Endodermal cell (in vitro differentiated cells): ENCODE data around the gene C4orf50. TPM values are rescaled to one million over a fixed set of nuclear protein-coding genes. Genes with fewer than 3 reads are reported as not detected.

Source experiments
- DNase-seq: peaks from one replicate; pipeline ENCODE4 v3.0.0-alpha.2; 2017
- H3K27ac ChIP-seq: 2 replicates; pipeline ENCODE4 v1.5.1; 2013; ENCODE audit warnings: mild to moderate bottlenecking, low read depth, low read length, moderate library complexity
- H3K27me3 ChIP-seq: 2 replicates; pipeline ENCODE4 v1.6.1; 2013; ENCODE audit warnings: mild to moderate bottlenecking, low read length, moderate library complexity; ENCODE audit not compliant: insufficient read depth, control insufficient read depth, poor library complexity, severe bottlenecking
- H3K36me3 ChIP-seq: 2 replicates; pipeline ENCODE4 v1.7.0; 2013; ENCODE audit warnings: mild to moderate bottlenecking, low read length, moderate library complexity; ENCODE audit not compliant: control insufficient read depth, insufficient read depth
- H3K4me1 ChIP-seq: one replicate; pipeline ENCODE4 v1.7.0; 2013; ENCODE audit warnings: low read length; ENCODE audit not compliant: control insufficient read depth, insufficient read depth
- H3K4me3 ChIP-seq: 2 replicates; pipeline ENCODE4 v1.5.1; 2013; ENCODE audit warnings: mild to moderate bottlenecking, low read length, moderate library complexity
- H3K9ac ChIP-seq: 2 replicates; pipeline ENCODE4 v1.6.1; 2013; ENCODE audit warnings: mild to moderate bottlenecking, low read length, moderate library complexity; ENCODE audit not compliant: poor library complexity, severe bottlenecking; ENCODE audit errors: extremely low read depth
- H3K9me3 ChIP-seq: 2 replicates; pipeline ENCODE4 v1.6.1; 2013; ENCODE audit warnings: mild to moderate bottlenecking, low read length, moderate library complexity; ENCODE audit not compliant: control insufficient read depth
- H3K27ac Mint-ChIP-seq: 2 replicates; pipeline ENCODE4 v1.8.0; 2020; ENCODE audit warnings: mixed read lengths
- H3K27me3 Mint-ChIP-seq: 2 replicates; pipeline ENCODE4 v1.8.0; 2021; ENCODE audit warnings: mild to moderate bottlenecking, mixed read lengths; ENCODE audit not compliant: insufficient read depth
- H3K36me3 Mint-ChIP-seq: 2 replicates; pipeline ENCODE4 v1.8.0; 2020; ENCODE audit warnings: low read depth, mixed read lengths
- H3K4me1 Mint-ChIP-seq: 2 replicates; pipeline ENCODE4 v1.8.0; 2020; ENCODE audit warnings: mixed read lengths
- H3K4me3 Mint-ChIP-seq: 2 replicates; pipeline ENCODE4 v1.8.0; 2020; ENCODE audit warnings: mild to moderate bottlenecking, moderate library complexity, mixed read lengths
- H3K9me3 Mint-ChIP-seq: 2 replicates; pipeline ENCODE4 v1.8.0; 2020; ENCODE audit warnings: mild to moderate bottlenecking, mixed read lengths
- CTCF ChIP-seq: fragments of 200-600 bp; sonication (generic); conservative IDR thresholded peaks from 2 replicates; pipeline ENCODE4 v1.5.0; 2021; ENCODE audit warnings: antibody characterized with exemption, mild to moderate bottlenecking
- WGBS, 2 experiments: methylation state at CpG; one replicate each; pipeline versions ENCODE4 v1.1.5 to v1.1.7; 2013; ENCODE audit warnings: missing lambda C conversion rate in 2 of 2, mixed read lengths in 1 of 2; ENCODE audit not compliant: insufficient coverage in 1 of 2, insufficient read length in 1 of 2; 5-methylcytosine and 5-hydroxymethylcytosine counted together
- total RNA-seq, 2 donors: library from RNA; stranded (reverse); fragmentation: NEBNext Ultra II Directional in 1 of 2; extraction: Animal tissue kit (Norgen Biotek cat#: 25700) in 1 of 2; gene quantifications; 2 replicates in 1 of 2; 3 replicates in 1 of 2; pipeline ENCODE4 v1.2.1, GENCODE V29; 2021

C4orf50 gene
- total RNA-seq, 2 donors from 2014 or later: 0.84 to 1.6 TPM

- Mint-ChIP-seq H3K27me3 (peaks cover 11% of the 10 kb centered on the region), H3K4me3 (no peak overlapping the region), H3K9me3 (no peaks in the 10 kb centered on the region), H3K4me1 (no peaks in the 10 kb centered on the region), H3K36me3 (peaks cover 1% of the 10 kb centered on the region), H3K27ac (no peak overlapping the region)
- no peaks in the 10 kb centered on the region for H3K36me3 ChIP-seq
- no peak overlapping the region for H3K4me3 ChIP-seq
- H3K9me3 ChIP-seq: no peaks in the 10 kb centered on the region
- WGBS, 2 experiments: 92% methylated on average over 14 of the region's 14 CpGs
- no peak overlapping the region for H3K27ac ChIP-seq
- H3K27me3 ChIP-seq: no peaks in the 10 kb centered on the region
- H3K4me1 ChIP-seq: no peaks in the 10 kb centered on the region
- no peak for TF ChIP-seq CTCF
- DNase-seq: no peak
- no peak overlapping the region for H3K9ac ChIP-seq
These were observed 28.4 kb upstream of the C4orf50 start for GRCh38 chr4:6046526-6047129.

- Histone ChIP-seq H3K9me3 (no peaks in the 10 kb centered on the region), H3K9ac (no peak overlapping the region), H3K4me1 (no peaks in the 10 kb centered on the region), H3K36me3 (no peaks in the 10 kb centered on the region), H3K4me3 (no peak overlapping the region), H3K27ac (no peak overlapping the region), H3K27me3 (no peaks in the 10 kb centered on the region)
- H3K4me3 Mint-ChIP-seq: no peak overlapping the region
- no peak overlapping the region for H3K27ac Mint-ChIP-seq
- peak; percentile 75 for DNase-seq
- peak; percentile 70 for TF ChIP-seq CTCF
- no peaks in the 10 kb centered on the region for H3K9me3 Mint-ChIP-seq
- no peaks in the 10 kb centered on the region for H3K4me1 Mint-ChIP-seq
- peaks cover 28% of the 10 kb centered on the region for H3K27me3 Mint-ChIP-seq
- WGBS, 2 experiments: 75 to 80% methylated on average over 8 to 9 of the region's 9 CpGs
- no peaks in the 10 kb centered on the region for H3K36me3 Mint-ChIP-seq
These were observed 26.6 kb upstream of the C4orf50 start for GRCh38 chr4:6044805-6045204.

GRCh38 chr4:6044276-6044675 is 26.0 kb upstream of the C4orf50 start:
- Histone ChIP-seq H3K27me3 (no peaks in the 10 kb centered on the region), H3K4me1 (no peaks in the 10 kb centered on the region), H3K27ac (no peak overlapping the region), H3K36me3 (no peaks in the 10 kb centered on the region), H3K4me3 (no peak overlapping the region), H3K9me3 (no peaks in the 10 kb centered on the region), H3K9ac (no peak overlapping the region)
- Mint-ChIP-seq H3K36me3 (no peaks in the 10 kb centered on the region), H3K27me3 (peaks cover 33% of the 10 kb centered on the region), H3K27ac (no peak overlapping the region), H3K4me1 (no peaks in the 10 kb centered on the region), H3K9me3 (no peaks in the 10 kb centered on the region), H3K4me3 (no peak overlapping the region)
- WGBS, 2 experiments: 92 to 96% methylated on average over 8 to 9 of the region's 9 CpGs
- no peak for TF ChIP-seq CTCF
- DNase-seq: no peak
